ENCODE results near the gene ZNF32. TPM values are rescaled to one million over a fixed set of nuclear protein-coding genes. Genes with fewer than 3 reads are reported as not detected.

Gene ZNF32
- total RNA-seq, 1 donor from 2014 or later: 45.1 TPM

- no peaks in the 10 kb centered on the region for H3K27me3 ChIP-seq (ENCODE audit: low read depth)
- TF ChIP-seq, protein P1, sequence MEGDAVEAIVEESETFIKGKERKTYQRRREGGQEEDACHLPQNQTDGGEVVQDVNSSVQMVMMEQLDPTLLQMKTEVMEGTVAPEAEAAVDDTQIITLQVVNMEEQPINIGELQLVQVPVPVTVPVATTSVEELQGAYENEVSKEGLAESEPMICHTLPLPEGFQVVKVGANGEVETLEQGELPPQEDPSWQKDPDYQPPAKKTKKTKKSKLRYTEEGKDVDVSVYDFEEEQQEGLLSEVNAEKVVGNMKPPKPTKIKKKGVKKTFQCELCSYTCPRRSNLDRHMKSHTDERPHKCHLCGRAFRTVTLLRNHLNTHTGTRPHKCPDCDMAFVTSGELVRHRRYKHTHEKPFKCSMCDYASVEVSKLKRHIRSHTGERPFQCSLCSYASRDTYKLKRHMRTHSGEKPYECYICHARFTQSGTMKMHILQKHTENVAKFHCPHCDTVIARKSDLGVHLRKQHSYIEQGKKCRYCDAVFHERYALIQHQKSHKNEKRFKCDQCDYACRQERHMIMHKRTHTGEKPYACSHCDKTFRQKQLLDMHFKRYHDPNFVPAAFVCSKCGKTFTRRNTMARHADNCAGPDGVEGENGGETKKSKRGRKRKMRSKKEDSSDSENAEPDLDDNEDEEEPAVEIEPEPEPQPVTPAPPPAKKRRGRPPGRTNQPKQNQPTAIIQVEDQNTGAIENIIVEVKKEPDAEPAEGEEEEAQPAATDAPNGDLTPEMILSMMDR (IDR thresholded peaks at IDR 0.05; ENCODE audit: borderline replicate concordance): no peak
- peak overlapping the region; percentile 43 for H3K4me3 ChIP-seq
- no peak for DNase-seq
- peaks cover 8% of the 10 kb centered on the region for H3K9me3 ChIP-seq (replicated peaks)
- H3K36me3 ChIP-seq: no peaks in the 10 kb centered on the region
- no peak overlapping the region for H3K27ac ChIP-seq (replicated peaks)
- no peaks in the 10 kb centered on the region for H3K4me1 ChIP-seq
- intact Hi-C loops (cut with micrococcal nuclease): no loop called here
Measured at GRCh38 chr10:43623351-43623750, 25.3 kb downstream of the ZNF32 start.

DNA sequence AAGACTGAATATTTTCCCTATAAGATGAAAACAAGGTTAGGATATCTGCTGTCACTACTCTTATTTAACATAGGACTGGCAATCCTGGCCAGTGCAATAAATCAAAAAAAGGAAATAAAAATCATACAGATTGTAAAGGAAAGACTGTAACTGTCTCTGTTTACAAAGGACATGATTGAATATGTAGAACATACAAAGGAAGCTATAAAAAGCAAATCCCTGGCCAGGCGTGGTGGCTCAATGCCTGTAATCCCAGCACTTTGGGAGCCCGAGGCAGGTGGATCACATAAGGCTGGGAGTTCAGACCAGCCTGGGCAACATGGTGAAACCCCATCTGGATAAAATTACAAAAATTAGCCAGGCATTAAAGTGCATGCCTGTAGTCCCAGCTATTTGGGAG is 26.6 kb downstream of the ZNF32 start:
- H3K36me3 ChIP-seq: peaks cover 6% of the 10 kb centered on the region
- H3K4me1 ChIP-seq: no peaks in the 10 kb centered on the region
- H3K27ac ChIP-seq (replicated peaks): no peak overlapping the region
- intact Hi-C loops (cut with micrococcal nuclease): no loop called here
- TF ChIP-seq, protein P1 (IDR thresholded peaks at IDR 0.05; ENCODE audit: borderline replicate concordance): no peak
- H3K9me3 ChIP-seq (replicated peaks): peaks cover 18% of the 10 kb centered on the region
- no peaks in the 10 kb centered on the region for H3K27me3 ChIP-seq (ENCODE audit: low read depth)
- no peak for DNase-seq
- H3K4me3 ChIP-seq: no peak overlapping the region

DNA sequence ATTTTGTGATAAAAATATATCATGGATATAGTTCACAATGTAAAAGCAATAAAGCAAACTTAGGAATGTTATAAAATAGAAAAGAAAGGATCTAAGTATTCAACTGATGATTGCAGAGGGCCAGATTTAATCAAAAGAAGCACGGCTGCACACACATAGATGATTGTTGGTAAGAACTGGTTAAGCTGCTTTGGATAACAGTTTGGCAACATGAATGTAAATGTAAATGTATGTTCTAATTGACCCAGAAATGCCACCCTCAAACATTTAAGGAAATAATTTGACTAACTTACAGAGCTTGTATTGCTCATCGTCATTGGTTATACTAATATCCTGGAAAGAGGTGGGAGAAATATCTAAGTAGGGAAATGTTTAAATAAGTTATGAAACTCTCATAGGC is 29.3 kb downstream of the ZNF32 start:
- peaks cover 31% of the 10 kb centered on the region for H3K9me3 ChIP-seq (replicated peaks)
- DNase-seq: no peak
- no peaks in the 10 kb centered on the region for H3K27me3 ChIP-seq (ENCODE audit: low read depth)
- intact Hi-C loops (cut with micrococcal nuclease): no loop called here
- no peak overlapping the region for H3K4me3 ChIP-seq
- peaks cover 29% of the 10 kb centered on the region for H3K36me3 ChIP-seq
- TF ChIP-seq, protein P1 (IDR thresholded peaks at IDR 0.05; ENCODE audit: borderline replicate concordance): no peak
- no peaks in the 10 kb centered on the region for H3K4me1 ChIP-seq
- no peak overlapping the region for H3K27ac ChIP-seq (replicated peaks)

- H3K27ac ChIP-seq (replicated peaks): no peak overlapping the region
- intact Hi-C loops (cut with micrococcal nuclease): no loop called here
- no peak for DNase-seq
- H3K27me3 ChIP-seq (ENCODE audit: low read depth): no peaks in the 10 kb centered on the region
- H3K4me3 ChIP-seq: no peak overlapping the region
- peaks cover 38% of the 10 kb centered on the region for H3K36me3 ChIP-seq
- H3K4me1 ChIP-seq: no peaks in the 10 kb centered on the region
- H3K9me3 ChIP-seq (replicated peaks): peaks cover 31% of the 10 kb centered on the region
- TF ChIP-seq, protein P1 (IDR thresholded peaks at IDR 0.05; ENCODE audit: borderline replicate concordance): no peak
Measured at GRCh38 chr10:43616697-43617370, 31.8 kb downstream of the ZNF32 start.

GRCh38 chr10:43610636-43611035 is 38.0 kb downstream of the ZNF32 start:
- no peak for DNase-seq
- Histone ChIP-seq H3K4me3 (no peak overlapping the region), H3K9me3 (replicated peaks) (no peaks in the 10 kb centered on the region), H3K27ac (replicated peaks) (no peak overlapping the region), H3K4me1 (peaks cover 15% of the 10 kb centered on the region), H3K36me3 (peaks cover 38% of the 10 kb centered on the region), H3K27me3 (ENCODE audit: low read depth) (no peaks in the 10 kb centered on the region)
- TF ChIP-seq, protein P1 (IDR thresholded peaks at IDR 0.05; ENCODE audit: borderline replicate concordance): no peak
- intact Hi-C loops (cut with micrococcal nuclease): no loop called here

Measured in left ventricle myocardium inferior (tissue), 1 donor.